Cortex of kidney (tissue), 1 donor: Measurements from ENCODE around the gene APBB1.

ENCODE experiments used
- DNase-seq: peaks from one replicate; lab custom pipeline; 2025; lab: John Stamatoyannopoulos, UW

APBB1 gene

DNA sequence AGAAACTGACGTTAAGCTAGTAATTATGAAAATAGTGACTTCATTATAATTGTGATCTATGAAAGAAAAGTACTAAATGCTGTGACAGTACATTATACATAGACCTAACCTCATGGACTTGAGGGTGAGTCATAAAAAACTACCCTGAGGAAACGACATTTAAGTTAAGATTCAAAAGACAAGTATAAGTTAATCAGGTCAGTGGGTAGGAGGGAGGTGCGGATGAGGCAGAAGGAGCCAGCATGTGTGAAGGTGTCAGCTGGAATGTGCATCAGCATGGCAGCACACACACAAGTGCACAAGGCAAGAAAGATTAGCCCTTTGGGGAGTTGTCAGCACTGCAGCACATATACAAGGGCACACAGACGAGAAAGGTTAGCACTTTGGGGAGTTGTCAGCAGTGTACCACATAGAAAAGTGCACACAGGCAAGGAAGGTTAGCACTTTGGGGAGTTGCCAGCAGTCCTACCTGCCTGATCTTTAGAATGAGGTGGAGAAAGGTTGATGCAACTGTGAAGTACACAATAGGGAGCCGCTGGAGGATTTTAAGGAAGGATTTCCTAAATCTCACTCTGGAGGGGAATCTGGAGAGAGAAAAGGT is 67.0 kb downstream of the APBB1 start:
- no peak for DNase-seq

GRCh38 chr11:6350486-6350885 is 68.4 kb downstream of the APBB1 start:
- DNase-seq, result no peak

DNA sequence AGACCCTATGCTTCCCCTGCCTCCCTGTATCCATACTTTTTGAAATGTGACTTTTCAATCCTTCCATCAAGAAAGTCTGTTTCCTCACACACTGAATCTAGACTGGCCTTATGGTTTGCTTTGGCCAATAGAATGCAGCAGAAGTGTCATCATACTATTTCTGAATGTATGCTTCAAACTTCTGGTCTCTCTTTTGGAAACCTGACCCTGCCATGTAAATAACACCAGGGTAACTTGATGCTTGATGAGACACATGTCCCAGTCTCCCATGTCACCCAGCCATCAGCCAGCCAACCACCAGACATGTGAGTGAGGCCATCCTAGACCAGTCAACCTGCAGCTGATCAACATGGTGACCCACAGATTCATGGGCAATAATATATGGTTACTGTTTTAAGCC is 68.9 kb downstream of the APBB1 start:
- no peak for DNase-seq

GRCh38 chr11:6345366-6345765 is 73.5 kb downstream of the APBB1 start:
- DNase-seq, result no peak
